Endothelial cell of umbilical vein (primary cell): Measurements from ENCODE around the gene PXYLP1. TPM values are rescaled to one million over a fixed set of nuclear protein-coding genes. Genes with fewer than 3 reads are reported as not detected.
A peak's percentile ranks its signal among the peaks of the same experiment; 100 is the strongest.

Source experiments
- BruUV-seq: library from RNA; stranded (reverse); fragments of 400-500 nt; replicated peaks from 2 replicates; lab custom pipeline; 2021; lab: Mats Ljungman, UMichigan
- CTCF ChIA-PET: fragments of 300-600, 350-600 bp; sonication (Branson Sonifier 250); formaldehyde crosslinking; loops from one replicate; lab custom pipeline; 2021; ENCODE audit warnings: antibody characterized with exemption, inconsistent platforms; lab: Charles Lee
- POLR2A ChIA-PET: fragments of 300-600, 350-600 bp; sonication (Branson Sonifier 250); formaldehyde crosslinking; loops from one replicate; lab custom pipeline; 2021; ENCODE audit warnings: antibody characterized with exemption, inconsistent platforms; lab: Charles Lee
- DNase-seq: peaks from one replicate; pipeline ENCODE4 v3.0.0-alpha.2; 2011; ENCODE audit warnings: low read depth, low spot score
- FAIRE-seq: peaks from 2 replicates; lab custom pipeline; 2011; peaks lifted over from hg19 to GRCh38; lab: Jason Lieb, UNC
- H2AFZ ChIP-seq: 2 replicates; pipeline ENCODE4 v1.6.0; 2012; ENCODE audit warnings: low read depth, low read length, control low read depth, inconsistent platforms
- H3K27ac ChIP-seq: 2 replicates; pipeline ENCODE4 v1.5.1; 2011; ENCODE audit warnings: low read depth, mild to moderate bottlenecking, control low read depth, low read length, moderate library complexity; ENCODE audit not compliant: insufficient read depth
- H3K27me3 ChIP-seq, 2 experiments: 2 replicates each; pipeline versions ENCODE4 v1.6.0 to v1.6.1; 2011; ENCODE audit warnings: low read length in 2 of 2, mixed read lengths in 1 of 2; ENCODE audit not compliant: control insufficient read depth in 2 of 2, insufficient read depth in 2 of 2
- H3K36me3 ChIP-seq, 2 experiments: 2 replicates in 1 of 2; 3 replicates in 1 of 2; pipeline ENCODE4 v1.5.1; 2011; ENCODE audit warnings: low read length in 2 of 2, mild to moderate bottlenecking in 1 of 2, moderate library complexity in 1 of 2; ENCODE audit not compliant: control insufficient read depth in 2 of 2, insufficient read depth in 2 of 2; ENCODE audit errors: extremely low read depth in 1 of 2
- H3K4me1 ChIP-seq: 3 replicates; pipeline ENCODE4 v1.5.1; 2011; ENCODE audit warnings: mild to moderate bottlenecking, low read length; ENCODE audit not compliant: control insufficient read depth, insufficient read depth; ENCODE audit errors: extremely low read depth
- H3K4me2 ChIP-seq: 2 replicates; pipeline ENCODE4 v1.6.1; 2011; ENCODE audit warnings: low read length, control low read depth, mixed read lengths; ENCODE audit not compliant: insufficient read depth
- H3K4me3 ChIP-seq, 3 experiments: fragments of 200-600 bp in 1 of 3; sonication (generic), shearing (Covaris generic) in 1 of 3; replicated peaks in 1 of 3; 2 replicates each; pipeline ENCODE4 v1.5.1; 2011 to 2016; ENCODE audit warnings: control low read depth in 3 of 3, low read length in 3 of 3, mild to moderate bottlenecking in 2 of 3, inconsistent platforms in 1 of 3, low read depth in 1 of 3, moderate library complexity in 1 of 3; ENCODE audit not compliant: insufficient read depth in 1 of 3
- H3K79me2 ChIP-seq: 2 replicates; pipeline ENCODE4 v1.6.0; 2012; ENCODE audit warnings: low read length, inconsistent platforms; ENCODE audit not compliant: control insufficient read depth, insufficient read depth
- H3K9ac ChIP-seq: replicated peaks from 2 replicates; pipeline ENCODE3; 2011; ENCODE audit warnings: low read length, control low read depth; ENCODE audit not compliant: insufficient read depth; ENCODE audit errors: extremely low read depth
- H3K9me1 ChIP-seq: replicated peaks from 3 replicates; pipeline ENCODE4 v1.6.0; 2011; ENCODE audit warnings: mild to moderate bottlenecking, low read length; ENCODE audit not compliant: control insufficient read depth, insufficient read depth; ENCODE audit errors: extremely low read depth
- H3K9me3 ChIP-seq: replicated peaks from 2 replicates; pipeline ENCODE4 v1.5.1; 2012; ENCODE audit warnings: low read length, inconsistent platforms; ENCODE audit not compliant: control insufficient read depth, insufficient read depth
- H4K20me1 ChIP-seq: replicated peaks from 2 replicates; pipeline ENCODE3; 2011; ENCODE audit warnings: mild to moderate bottlenecking, low read length; ENCODE audit not compliant: control insufficient read depth, insufficient read depth; ENCODE audit errors: extremely low read depth
- CTCF ChIP-seq, 2 donors: IDR thresholded peaks; 1 replicate in 1 of 2; 2 replicates in 1 of 2; pipeline ENCODE4 v1.5.1; 2011; ENCODE audit warnings: low read length in 2 of 2, mild to moderate bottlenecking in 2 of 2, moderate library complexity in 2 of 2, control low read depth in 1 of 2, inconsistent platforms in 1 of 2, low read depth in 1 of 2; ENCODE audit not compliant: insufficient read depth in 1 of 2; ENCODE audit errors: extremely low read depth in 1 of 2
- EZH2 ChIP-seq: IDR thresholded peaks from 2 replicates; pipeline ENCODE4 v1.6.1; 2012; ENCODE audit warnings: borderline replicate concordance, low read depth, mild to moderate bottlenecking, moderate library complexity, low read length, inconsistent platforms; ENCODE audit not compliant: severe bottlenecking
- FOS ChIP-seq: IDR thresholded peaks from 2 replicates; pipeline ENCODE4 v1.6.1; 2011; ENCODE audit warnings: mild to moderate bottlenecking, low read length, moderate library complexity, borderline replicate concordance; ENCODE audit not compliant: insufficient read depth
- GATA2 ChIP-seq: IDR thresholded peaks from 2 replicates; pipeline ENCODE4 v1.7.0; 2011; ENCODE audit warnings: low read depth, mild to moderate bottlenecking, moderate library complexity, mixed read lengths, low read length; ENCODE audit not compliant: insufficient read length, insufficient read depth
- JUN ChIP-seq: IDR thresholded peaks from 2 replicates; pipeline ENCODE4 v1.6.1; 2011; ENCODE audit warnings: borderline replicate concordance, low read depth; ENCODE audit not compliant: insufficient read length, insufficient read depth
- MAX ChIP-seq: IDR thresholded peaks from 2 replicates; pipeline ENCODE4 v1.6.1; 2011; ENCODE audit not compliant: insufficient read depth, insufficient read length
- MYC ChIP-seq: IDR thresholded peaks from one replicate; pipeline ENCODE4 v1.6.1; 2011; ENCODE audit warnings: mild to moderate bottlenecking, low read depth, low read length
- POLR2A ChIP-seq: IDR thresholded peaks from 2 replicates; pipeline ENCODE4 v1.6.1; 2012; ENCODE audit warnings: low read depth, mild to moderate bottlenecking, control low read depth, low read length
- POLR2AphosphoS5 ChIP-seq: IDR thresholded peaks from 2 replicates; pipeline ENCODE4 v1.6.1; 2012; ENCODE audit warnings: low read depth, mild to moderate bottlenecking, control low read depth, low read length, moderate library complexity; ENCODE audit not compliant: insufficient read depth
- dilution Hi-C: fragments of 300-500 bp; cut with MboI; formaldehyde crosslinking; loops from one replicate; pipeline ENCODE4 v1.15.0; 2019; ENCODE audit warnings: low sequenced_read_pairs; ENCODE audit not compliant: extremely low pct_ligation_motif_present
- intact Hi-C: fragments of 100-400 bp; cut with micrococcal nuclease; formaldehyde crosslinking; loops from one replicate; pipeline ENCODE4 v1.10.0; 2022
- polyA plus RNA-seq, 4 experiments: library from polyadenylated mRNA; depleted of rRNA in 3 of 4; stranded (reverse) in 3 of 4; unstranded in 1 of 4; fragments of >200 nt; gene quantifications; 2 replicates each; pipeline versions ENCODE4 v1.2.1 to v1.2.3, GENCODE V29; 2011 to 2012; ENCODE audit warnings: missing spikeins in 1 of 4
- total RNA-seq: library from RNA; stranded (reverse); gene quantifications from 2 replicates; pipeline ENCODE4 v1.2.3, GENCODE V29; 2021

Gene PXYLP1
- total and polyA plus RNA-seq, 2 donors (not counting 3 experiments of a cell fraction or from before 2014, with no cell fraction given): 0.84 to 1.7 TPM

GRCh38 chr3:141332416-141332815, 100.8 kb downstream of the PXYLP1 start:
- TSS peak; percentile 54 for BruUV-seq
- Histone ChIP-seq H3K4me3 (no peak overlapping the region), H3K9me1 (no peaks in the 10 kb centered on the region), H4K20me1 (no peaks in the 10 kb centered on the region), H3K4me2 (no peak overlapping the region), H3K4me1 (peaks cover 31% of the 10 kb centered on the region), H3K79me2 (no peaks in the 10 kb centered on the region), H2AFZ (no peak overlapping the region), H3K27me3 (no peaks in the 10 kb centered on the region), H3K36me3 (no peaks in the 10 kb centered on the region), H3K27ac (peak overlapping the region; percentile 72), H3K9ac (peak overlapping the region; percentile 1), H3K9me3 (no peaks in the 10 kb centered on the region)
- DNase-seq: no peak
- no peak for TF ChIP-seq CTCF (IDR thresholded peaks at IDR 0.05; ENCODE audit: extremely low read depth in 1 of 2, insufficient read depth in 1 of 2, low read depth in 1 of 2, low read length in 2 of 2)
- no peak for TF ChIP-seq POLR2A
- no peak for TF ChIP-seq MYC
- no peak for TF ChIP-seq GATA2
- no peak for TF ChIP-seq POLR2AphosphoS5
- no peak for TF ChIP-seq EZH2
- no peak for TF ChIP-seq MAX
- no peak for TF ChIP-seq JUN
- TF ChIP-seq FOS: no peak
- POLR2A ChIA-PET: no interaction called here
- no peak for FAIRE-seq
- intact Hi-C loops (no loop called here), dilution Hi-C loops (no loop called here)
- CTCF ChIA-PET: interaction anchor here (0.7 to 2.7 kb wide), 8 partner anchors 14 to 122 kb away, joined by 3 to 12 read pairs (median 6); no protein-coding TSS in a partner anchor
